Endothelial cell (in vitro differentiated cells): ENCODE data around the gene ELP4. TPM values are rescaled to one million over a fixed set of nuclear protein-coding genes. Genes with fewer than 3 reads are reported as not detected.

ENCODE experiments used
- DNase-seq: peaks from one replicate; pipeline ENCODE4 v3.0.0; 2021; ENCODE audit warnings: low spot score
- H3K27ac Mint-ChIP-seq: one replicate; pipeline ENCODE4 v1.8.0; 2021; ENCODE audit warnings: mixed read lengths, inconsistent platforms; ENCODE audit not compliant: unreplicated experiment
- H3K27me3 Mint-ChIP-seq: one replicate; pipeline ENCODE4 v1.8.0; 2021; ENCODE audit warnings: mild to moderate bottlenecking, moderate library complexity, mixed read lengths, inconsistent platforms; ENCODE audit not compliant: unreplicated experiment
- H3K36me3 Mint-ChIP-seq: one replicate; pipeline ENCODE4 v1.8.0; 2021; ENCODE audit warnings: mild to moderate bottlenecking, low read depth, mixed read lengths, inconsistent platforms; ENCODE audit not compliant: unreplicated experiment
- H3K4me1 Mint-ChIP-seq: one replicate; pipeline ENCODE4 v1.8.0; 2021; ENCODE audit warnings: mild to moderate bottlenecking, mixed read lengths, inconsistent platforms; ENCODE audit not compliant: unreplicated experiment
- H3K4me3 Mint-ChIP-seq: one replicate; pipeline ENCODE4 v1.8.0; 2021; ENCODE audit warnings: mild to moderate bottlenecking, mixed read lengths, inconsistent platforms; ENCODE audit not compliant: unreplicated experiment
- H3K9me3 Mint-ChIP-seq: one replicate; pipeline ENCODE4 v1.8.0; 2021; ENCODE audit warnings: mixed read lengths, inconsistent platforms; ENCODE audit not compliant: unreplicated experiment
- CTCF ChIP-seq: fragments of 200-600 bp; sonication (generic); IDR thresholded peaks from one replicate; pipeline ENCODE4 v1.5.0; 2021; ENCODE audit warnings: antibody characterized with exemption; ENCODE audit not compliant: unreplicated experiment
- total RNA-seq: library from RNA; stranded (reverse); fragmentation: NEBNext Ultra II Directional; extraction: Animal tissue kit (Norgen Biotek cat#: 25700); gene quantifications from one replicate; pipeline ENCODE4 v1.2.1, GENCODE V29; 2021; ENCODE audit not compliant: unreplicated experiment

Gene ELP4
- total RNA-seq, 1 donor from 2014 or later, result 9.5 TPM

DNA sequence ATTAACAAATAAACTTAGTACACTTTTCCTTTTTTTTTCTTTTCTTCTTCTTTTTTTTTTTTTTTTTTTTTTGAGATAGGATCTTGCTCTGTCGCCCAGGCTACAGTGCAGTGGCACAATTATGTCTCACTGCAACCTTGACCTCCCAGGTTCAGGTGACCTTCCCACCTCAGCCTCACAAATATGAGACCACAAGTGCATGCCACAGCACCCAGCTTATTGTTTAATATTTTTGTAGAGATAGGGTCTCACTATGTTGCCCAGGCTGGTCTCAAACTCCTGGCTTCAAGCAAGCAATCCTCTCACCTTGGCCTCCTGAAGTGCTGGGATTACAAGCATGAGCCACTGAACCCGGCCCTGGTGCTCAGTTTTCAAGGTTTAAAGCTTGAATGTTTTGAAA lies 88.9 kb downstream of the ELP4 start:
- H3K27me3 Mint-ChIP-seq, result peaks cover 2% of the 10 kb centered on the region

GRCh38 chr11:31601635-31602282 lies 92.2 kb downstream of the ELP4 start:
- Mint-ChIP-seq H3K27ac (no peak overlapping the region), H3K4me3 (no peak overlapping the region), H3K36me3 (peaks cover 4% of the 10 kb centered on the region), H3K9me3 (no peaks in the 10 kb centered on the region), H3K4me1 (no peaks in the 10 kb centered on the region), H3K27me3 (peaks cover 2% of the 10 kb centered on the region)
- no peak for DNase-seq
- TF ChIP-seq CTCF, result no peak

More for the DNA sequence above, 88.9 kb downstream of the ELP4 start:
- no peak for TF ChIP-seq CTCF
- Mint-ChIP-seq H3K27ac (no peak overlapping the region), H3K36me3 (peaks cover 4% of the 10 kb centered on the region), H3K9me3 (no peaks in the 10 kb centered on the region), H3K4me1 (no peaks in the 10 kb centered on the region), H3K4me3 (no peak overlapping the region)
- no peak for DNase-seq

GRCh38 chr11:31606893-31607292 lies 97.3 kb downstream of the ELP4 start:
- no peak for TF ChIP-seq CTCF
- H3K9me3 Mint-ChIP-seq, result no peaks in the 10 kb centered on the region
- H3K36me3 Mint-ChIP-seq, result no peaks in the 10 kb centered on the region
- H3K27ac Mint-ChIP-seq, result no peak overlapping the region
- no peaks in the 10 kb centered on the region for H3K4me1 Mint-ChIP-seq
- no peak for DNase-seq
- H3K27me3 Mint-ChIP-seq, result no peaks in the 10 kb centered on the region
- H3K4me3 Mint-ChIP-seq, result no peak overlapping the region

GRCh38 chr11:31607914-31608313 lies 98.3 kb downstream of the ELP4 start:
- no peak for TF ChIP-seq CTCF
- H3K27me3 Mint-ChIP-seq, result no peaks in the 10 kb centered on the region
- H3K27ac Mint-ChIP-seq, result no peak overlapping the region
- H3K9me3 Mint-ChIP-seq, result no peaks in the 10 kb centered on the region
- no peaks in the 10 kb centered on the region for H3K4me1 Mint-ChIP-seq
- no peak overlapping the region for H3K4me3 Mint-ChIP-seq
- H3K36me3 Mint-ChIP-seq, result no peaks in the 10 kb centered on the region
- DNase-seq, result no peak

GRCh38 chr11:31608995-31609394 lies 99.4 kb downstream of the ELP4 start:
- no peak for TF ChIP-seq CTCF
- Mint-ChIP-seq H3K9me3 (no peaks in the 10 kb centered on the region), H3K4me1 (no peaks in the 10 kb centered on the region), H3K36me3 (no peaks in the 10 kb centered on the region), H3K4me3 (no peak overlapping the region), H3K27me3 (no peaks in the 10 kb centered on the region), H3K27ac (no peak overlapping the region)
- no peak for DNase-seq
